IMR-90 (cell line): ENCODE data around the gene DUS3L. TPM values are rescaled to one million over a fixed set of nuclear protein-coding genes. Genes with fewer than 3 reads are reported as not detected.

Source experiments
- ATAC-seq: fragments of 200-7000 bp; cut with Tn5 transposase; 2 replicates; pipeline ENCODE4 v1.9.1; 2020; ENCODE audit warnings: low read depth, mild to moderate bottlenecking, moderate library complexity
- BruUV-seq: library from RNA; stranded (reverse); fragments of 400-500 nt; replicated peaks from 2 replicates; lab custom pipeline; 2021; lab: Mats Ljungman, UMichigan
- CTCF ChIA-PET: fragments of 300-600 bp; formaldehyde crosslinking; extraction: SDS; loops from one replicate; lab custom pipeline; 2021; ENCODE audit warnings: antibody characterized with exemption; lab: Yijun Ruan, JAX
- POLR2A ChIA-PET: fragments of 300-600 bp; sonication (Branson Sonifier 250); formaldehyde crosslinking; loops from one replicate; lab custom pipeline; 2022; ENCODE audit warnings: antibody characterized with exemption; ENCODE audit not compliant: unreplicated experiment; lab: Charles Lee
- DNase-seq: peaks from one replicate; pipeline ENCODE4 v3.0.0; 2013
- H2AFZ ChIP-seq: replicated peaks from 2 replicates; pipeline ENCODE3; 2013; ENCODE audit warnings: low read length, mild to moderate bottlenecking; ENCODE audit not compliant: poor library complexity
- H2AK5ac ChIP-seq: 2 replicates; pipeline ENCODE4 v1.6.1; 2013; ENCODE audit warnings: low read depth, low read length, inconsistent platforms
- H2AK9ac ChIP-seq: replicated peaks from 2 replicates; pipeline ENCODE3; 2013; ENCODE audit warnings: mild to moderate bottlenecking, low read depth, low read length, moderate library complexity; ENCODE audit not compliant: poor library complexity
- H2BK120ac ChIP-seq: 2 replicates; pipeline ENCODE4 v1.6.1; 2013; ENCODE audit warnings: low read depth, low read length, inconsistent platforms
- H2BK15ac ChIP-seq: 3 replicates; pipeline ENCODE4 v1.6.1; 2013; ENCODE audit warnings: low read depth, low read length, inconsistent platforms
- H2BK20ac ChIP-seq: 2 replicates; pipeline ENCODE4 v1.6.1; 2013; ENCODE audit warnings: low read depth, mild to moderate bottlenecking, inconsistent platforms, low read length, moderate library complexity
- H2BK5ac ChIP-seq: 2 replicates; pipeline ENCODE4 v1.6.1; 2013; ENCODE audit warnings: mild to moderate bottlenecking, low read depth, low read length, inconsistent platforms; ENCODE audit not compliant: poor library complexity, severe bottlenecking
- H3K14ac ChIP-seq: replicated peaks from 2 replicates; pipeline ENCODE4 v1.6.1; 2013; ENCODE audit warnings: low read depth, low read length, inconsistent platforms
- H3K18ac ChIP-seq: 2 replicates; pipeline ENCODE4 v1.6.1; 2013; ENCODE audit warnings: low read depth, low read length, control low read depth
- H3K23ac ChIP-seq: 2 replicates; pipeline ENCODE4 v1.6.1; 2013; ENCODE audit warnings: low read depth, low read length, inconsistent platforms
- H3K27ac ChIP-seq: 2 replicates; pipeline ENCODE4 v1.5.1; 2013; ENCODE audit warnings: mild to moderate bottlenecking, control low read depth, low read length; ENCODE audit not compliant: insufficient read depth
- H3K27me3 ChIP-seq: 2 replicates; pipeline ENCODE4 v1.6.1; 2013; ENCODE audit warnings: low read length; ENCODE audit not compliant: control insufficient read depth, insufficient read depth
- H3K36me3 ChIP-seq: 2 replicates; pipeline ENCODE4 v1.6.1; 2013; ENCODE audit warnings: low read length, mixed read lengths; ENCODE audit not compliant: control insufficient read depth, insufficient read depth
- H3K4ac ChIP-seq: 2 replicates; pipeline ENCODE4 v1.6.1; 2013; ENCODE audit warnings: low read depth, low read length, inconsistent platforms
- H3K4me1 ChIP-seq: 2 replicates; pipeline ENCODE4 v1.6.1; 2013; ENCODE audit warnings: low read length, mixed read lengths; ENCODE audit not compliant: control insufficient read depth, insufficient read depth
- H3K4me2 ChIP-seq: 2 replicates; pipeline ENCODE4 v1.6.1; 2013; ENCODE audit warnings: low read depth, mild to moderate bottlenecking, control low read depth, low read length, moderate library complexity
- H3K4me3 ChIP-seq: 2 replicates; pipeline ENCODE4 v1.5.1; 2013; ENCODE audit warnings: low read depth, mild to moderate bottlenecking, control low read depth, low read length, moderate library complexity; ENCODE audit not compliant: insufficient read depth
- H3K56ac ChIP-seq: 2 replicates; pipeline ENCODE4 v1.6.1; 2013; ENCODE audit warnings: low read length, inconsistent platforms; ENCODE audit not compliant: insufficient read depth; ENCODE audit errors: extremely low read depth
- H3K79me1 ChIP-seq, 2 experiments: 2 replicates each; pipeline ENCODE4 v1.6.1; 2013; ENCODE audit warnings: low read length in 2 of 2, inconsistent platforms in 1 of 2, low read depth in 1 of 2
- H3K9ac ChIP-seq: 2 replicates; pipeline ENCODE4 v1.6.1; 2013; ENCODE audit warnings: low read depth, low read length, control low read depth
- H3K9me1 ChIP-seq: 2 replicates; pipeline ENCODE4 v1.6.1; 2013; ENCODE audit warnings: low read length, inconsistent platforms; ENCODE audit not compliant: insufficient read depth
- H3K9me3 ChIP-seq: 2 replicates; pipeline ENCODE4 v1.6.1; 2013; ENCODE audit warnings: low read length; ENCODE audit not compliant: control insufficient read depth, insufficient read depth
- H4K20me1 ChIP-seq: 2 replicates; pipeline ENCODE4 v1.6.1; 2013; ENCODE audit warnings: low read length, inconsistent platforms; ENCODE audit not compliant: insufficient read depth
- H4K5ac ChIP-seq: 2 replicates; pipeline ENCODE4 v1.6.1; 2013; ENCODE audit warnings: mild to moderate bottlenecking, low read depth, low read length, control low read depth
- H4K8ac ChIP-seq, 2 experiments: 2 replicates each; pipeline ENCODE4 v1.6.1; 2013; ENCODE audit warnings: low read depth in 2 of 2, low read length in 2 of 2, control low read depth in 1 of 2, inconsistent platforms in 1 of 2
- H4K91ac ChIP-seq: 2 replicates; pipeline ENCODE4 v1.6.1; 2013; ENCODE audit warnings: low read depth, low read length, inconsistent platforms; ENCODE audit not compliant: insufficient read depth
- BHLHE40 ChIP-seq: fragments of 150-350 bp; IDR thresholded peaks from 2 replicates; pipeline ENCODE4 v1.6.1; 2016; ENCODE audit warnings: mild to moderate bottlenecking, low read depth, low read length
- CEBPB ChIP-seq: IDR thresholded peaks from 2 replicates; pipeline ENCODE4 v1.6.1; 2012; ENCODE audit warnings: low read depth, low read length, improper control_type of control experiment
- CHD1 ChIP-seq: IDR thresholded peaks from 2 replicates; pipeline ENCODE4 v1.6.1; 2012; ENCODE audit warnings: low read depth, low read length, improper control_type of control experiment
- FOS ChIP-seq: fragments of 150-350 bp; IDR thresholded peaks from 2 replicates; pipeline ENCODE4 v1.6.1; 2016; ENCODE audit warnings: low read depth, low read length
- MAFK ChIP-seq: IDR thresholded peaks from 2 replicates; pipeline ENCODE4 v1.6.1; 2012; ENCODE audit warnings: low read depth, low read length, improper control_type of control experiment
- MAZ ChIP-seq: IDR thresholded peaks from 2 replicates; pipeline ENCODE4 v1.6.1; 2012; ENCODE audit warnings: low read depth, mild to moderate bottlenecking, low read length, improper control_type of control experiment, moderate library complexity, borderline replicate concordance
- MXI1 ChIP-seq: IDR thresholded peaks from 2 replicates; pipeline ENCODE4 v1.6.1; 2012; ENCODE audit warnings: low read depth, mild to moderate bottlenecking, low read length, moderate library complexity, borderline replicate concordance
- NFE2L2 ChIP-seq: fragments of 150-350 bp; IDR thresholded peaks from 2 replicates; pipeline ENCODE4 v1.6.1; 2016; ENCODE audit warnings: low read depth, mild to moderate bottlenecking, low read length
- POLR2A ChIP-seq: IDR thresholded peaks from 2 replicates; pipeline ENCODE4 v1.6.1; 2012; ENCODE audit warnings: mild to moderate bottlenecking, low read depth, low read length
- RAD21 ChIP-seq: IDR thresholded peaks from 2 replicates; pipeline ENCODE4 v1.6.1; 2012; ENCODE audit warnings: low read length, improper control_type of control experiment
- RCOR1 ChIP-seq: IDR thresholded peaks from 2 replicates; pipeline ENCODE4 v1.6.1; 2012; ENCODE audit warnings: mild to moderate bottlenecking, low read length, improper control_type of control experiment; ENCODE audit not compliant: insufficient replicate concordance
- RFX5 ChIP-seq: IDR thresholded peaks from 2 replicates; pipeline ENCODE4 v1.8.0; 2012; ENCODE audit warnings: low read depth, mild to moderate bottlenecking, low read length, moderate library complexity
- WGBS, 2 experiments: methylation state at CpG; one replicate each; pipeline versions ENCODE4 v1.1.5 to v1.1.7; 2013; ENCODE audit warnings: missing lambda C conversion rate in 2 of 2; ENCODE audit not compliant: insufficient read length in 1 of 2; ENCODE audit errors: extremely low coverage in 2 of 2; 5-methylcytosine and 5-hydroxymethylcytosine counted together
- dilution Hi-C: fragments of 300-500 bp; cut with HindIII; formaldehyde crosslinking; loops from one replicate; pipeline ENCODE4 v1.14.3; 2018; ENCODE audit warnings: low sequenced_read_pairs; ENCODE audit not compliant: unreplicated experiment
- in situ Hi-C: fragments of 300-500 bp; cut with MboI; formaldehyde crosslinking; loops from 3 replicates; pipeline ENCODE4 v1.14.3; 2019; ENCODE audit warnings: low sequenced_read_pairs, inconsistent platforms, mixed read lengths
- intact Hi-C: fragments of 100-400 bp; cut with micrococcal nuclease; formaldehyde crosslinking; loops from 2 replicates; pipeline ENCODE4 v1.10.0; 2022
- polyA plus RNA-seq, 3 experiments: library from polyadenylated mRNA; depleted of rRNA; stranded (reverse); fragments of >200 nt; gene quantifications; 2 replicates each; pipeline ENCODE4 v1.2.3, GENCODE V29; 2012; ENCODE audit warnings: low replicate concordance in 1 of 3
- total RNA-seq: library from RNA; depleted of rRNA; stranded (reverse); fragments of >200 nt; gene quantifications from 2 replicates; pipeline ENCODE4 v1.2.3, GENCODE V29; 2012
- TF ChIP-seq, protein P1 (sequence below): fragments of 150-350 bp; IDR thresholded peaks from 2 replicates; pipeline ENCODE4 v1.6.1; 2016; ENCODE audit warnings: low read depth, mild to moderate bottlenecking, low read length, moderate library complexity, borderline replicate concordance
- TF ChIP-seq, protein P2 (sequence below): conservative IDR thresholded peaks from 2 replicates; pipeline ENCODE4 v1.5.1; 2012; ENCODE audit warnings: mild to moderate bottlenecking, low read depth, low read length, improper control_type of control experiment
- TF ChIP-seq, protein P3 (sequence below): fragments of 150-350 bp; IDR thresholded peaks from 2 replicates; pipeline ENCODE4 v1.6.1; 2017; ENCODE audit warnings: mild to moderate bottlenecking, antibody characterized with exemption, low read length, low read depth

DUS3L gene
- total and polyA plus RNA-seq, 2 of the 4 experiments (the other 2 are of a cell fraction) = 12.4 to 21.3 TPM

DNA sequence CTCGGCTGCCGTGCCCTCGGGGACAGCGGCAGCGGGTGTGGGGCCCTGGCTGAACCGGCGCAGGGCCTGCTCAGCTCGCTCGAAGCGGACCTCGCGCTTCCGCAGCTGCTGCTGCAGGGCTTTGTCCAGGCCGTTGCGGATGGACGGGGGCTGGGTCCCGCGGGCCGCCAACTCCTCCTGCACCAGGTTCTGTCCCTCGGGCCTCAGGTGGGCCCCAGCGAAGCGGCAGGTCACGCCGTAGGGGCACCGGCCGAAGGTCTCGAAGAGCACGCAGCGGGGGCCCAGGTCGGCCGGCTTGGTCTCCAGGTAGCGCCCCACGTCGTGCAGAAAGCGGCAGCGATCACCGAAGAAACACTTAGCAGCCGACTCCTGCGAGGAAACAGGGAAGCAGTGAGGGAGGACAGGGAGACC lies 1.6 kb downstream of the DUS3L start:
- Histone ChIP-seq H4K5ac (no peak overlapping the region), H4K20me1 (peaks cover 7% of the 10 kb centered on the region), H2AK5ac (no peak overlapping the region), H3K9ac (no peak overlapping the region), H2BK15ac (no peak overlapping the region), H3K4ac (no peak overlapping the region), H3K56ac (no peak overlapping the region), H3K27ac (no peak overlapping the region), H3K4me2 (no peak overlapping the region), H2AFZ (no peak overlapping the region), H2BK20ac (no peak overlapping the region), H2BK120ac (no peak overlapping the region), H2AK9ac (peak overlapping the region; percentile 97), H2BK5ac (no peak overlapping the region), H3K23ac (no peak overlapping the region), H3K4me1 (0 out of 2 replicates have a peak, but pooled peaks cover 2% of the 10 kb centered on the region), H3K27me3 (no peaks in the 10 kb centered on the region), H3K9me3 (no peaks in the 10 kb centered on the region), H3K14ac (no peak overlapping the region), H3K79me1 (peaks cover 0 to 11% of the 10 kb centered on the region in 2 experiments; a peak in 2 of 4 replicates), H3K18ac (no peak overlapping the region), H4K91ac (no peak overlapping the region), H3K4me3 (no peak overlapping the region), H3K36me3 (peaks cover 44% of the 10 kb centered on the region), H3K9me1 (0 out of 2 replicates have a peak, but pooled peaks cover 3% of the 10 kb centered on the region), H4K8ac (no peak overlapping the region)
- ChIA-PET CTCF (no interaction called here), POLR2A (no interaction called here)
- BruUV-seq = no TSS peak
- WGBS, 2 experiments = 97% methylated on average over 32 of the region's 39 CpGs; no CpG with 5 or more reads in 1 of the 2 experiments
- ATAC-seq = no peak
- in situ Hi-C loops = no loop called here
- intact Hi-C loops = no loop called here
- dilution Hi-C loops = no loop called here
- DNase-seq = no peak
- no peak for TF ChIP-seq MXI1
- no peak for TF ChIP-seq RCOR1
- TF ChIP-seq, protein P1, sequence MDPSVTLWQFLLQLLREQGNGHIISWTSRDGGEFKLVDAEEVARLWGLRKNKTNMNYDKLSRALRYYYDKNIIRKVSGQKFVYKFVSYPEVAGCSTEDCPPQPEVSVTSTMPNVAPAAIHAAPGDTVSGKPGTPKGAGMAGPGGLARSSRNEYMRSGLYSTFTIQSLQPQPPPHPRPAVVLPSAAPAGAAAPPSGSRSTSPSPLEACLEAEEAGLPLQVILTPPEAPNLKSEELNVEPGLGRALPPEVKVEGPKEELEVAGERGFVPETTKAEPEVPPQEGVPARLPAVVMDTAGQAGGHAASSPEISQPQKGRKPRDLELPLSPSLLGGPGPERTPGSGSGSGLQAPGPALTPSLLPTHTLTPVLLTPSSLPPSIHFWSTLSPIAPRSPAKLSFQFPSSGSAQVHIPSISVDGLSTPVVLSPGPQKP = no peak
- no peak for TF ChIP-seq POLR2A
- no peak for TF ChIP-seq MAFK
- TF ChIP-seq NFE2L2 = no peak
- no peak for TF ChIP-seq FOS
- TF ChIP-seq MAZ = no peak
- no peak for TF ChIP-seq RAD21
- no peak for TF ChIP-seq CEBPB
- no peak for TF ChIP-seq RFX5
- no peak for TF ChIP-seq BHLHE40
- TF ChIP-seq, protein P2, sequence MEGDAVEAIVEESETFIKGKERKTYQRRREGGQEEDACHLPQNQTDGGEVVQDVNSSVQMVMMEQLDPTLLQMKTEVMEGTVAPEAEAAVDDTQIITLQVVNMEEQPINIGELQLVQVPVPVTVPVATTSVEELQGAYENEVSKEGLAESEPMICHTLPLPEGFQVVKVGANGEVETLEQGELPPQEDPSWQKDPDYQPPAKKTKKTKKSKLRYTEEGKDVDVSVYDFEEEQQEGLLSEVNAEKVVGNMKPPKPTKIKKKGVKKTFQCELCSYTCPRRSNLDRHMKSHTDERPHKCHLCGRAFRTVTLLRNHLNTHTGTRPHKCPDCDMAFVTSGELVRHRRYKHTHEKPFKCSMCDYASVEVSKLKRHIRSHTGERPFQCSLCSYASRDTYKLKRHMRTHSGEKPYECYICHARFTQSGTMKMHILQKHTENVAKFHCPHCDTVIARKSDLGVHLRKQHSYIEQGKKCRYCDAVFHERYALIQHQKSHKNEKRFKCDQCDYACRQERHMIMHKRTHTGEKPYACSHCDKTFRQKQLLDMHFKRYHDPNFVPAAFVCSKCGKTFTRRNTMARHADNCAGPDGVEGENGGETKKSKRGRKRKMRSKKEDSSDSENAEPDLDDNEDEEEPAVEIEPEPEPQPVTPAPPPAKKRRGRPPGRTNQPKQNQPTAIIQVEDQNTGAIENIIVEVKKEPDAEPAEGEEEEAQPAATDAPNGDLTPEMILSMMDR = no peak
- no peak for TF ChIP-seq CHD1
- TF ChIP-seq, protein P3, sequence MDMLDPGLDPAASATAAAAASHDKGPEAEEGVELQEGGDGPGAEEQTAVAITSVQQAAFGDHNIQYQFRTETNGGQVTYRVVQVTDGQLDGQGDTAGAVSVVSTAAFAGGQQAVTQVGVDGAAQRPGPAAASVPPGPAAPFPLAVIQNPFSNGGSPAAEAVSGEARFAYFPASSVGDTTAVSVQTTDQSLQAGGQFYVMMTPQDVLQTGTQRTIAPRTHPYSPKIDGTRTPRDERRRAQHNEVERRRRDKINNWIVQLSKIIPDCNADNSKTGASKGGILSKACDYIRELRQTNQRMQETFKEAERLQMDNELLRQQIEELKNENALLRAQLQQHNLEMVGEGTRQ = no peak
